ENCODE measurements around the gene HAL.

DNA sequence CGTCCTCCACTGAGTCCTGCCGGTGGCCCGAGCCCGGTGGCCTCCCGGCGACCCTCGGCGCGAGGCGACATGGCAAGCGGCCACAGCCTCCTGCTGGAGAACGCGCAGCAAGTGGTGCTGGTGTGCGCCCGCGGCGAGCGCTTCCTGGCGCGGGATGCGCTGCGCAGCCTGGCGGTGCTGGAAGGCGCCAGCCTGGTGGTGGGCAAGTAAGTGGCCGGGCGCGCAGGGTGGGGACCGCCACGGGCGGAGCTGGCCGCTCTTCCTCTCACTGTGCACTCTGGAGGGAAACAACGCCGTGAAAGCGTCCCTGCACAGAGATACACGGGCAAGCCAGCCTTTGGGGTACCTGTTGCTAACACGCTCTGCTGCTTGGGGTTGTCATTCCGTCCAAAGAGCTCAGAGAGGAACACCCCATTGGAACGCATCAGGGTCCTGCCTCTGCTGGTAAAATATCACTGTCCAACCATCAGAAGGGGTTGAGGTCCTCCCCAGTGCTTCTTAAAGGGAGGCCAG, 52.8 kb downstream of the HAL start, which contains the start of gene AMDHD1:
- TF ChIP-seq CTCF (IDR thresholded peaks at IDR 0.05) = peak; percentile 49
- TF ChIP-seq ZFX (IDR thresholded peaks at IDR 0.05; ENCODE audit: borderline replicate concordance) = no peak
